GM21367 (cell line): ENCODE measurements around the gene USP9X.
A peak's percentile ranks its signal among the peaks of the same experiment; 100 is the strongest.
"Not testable (repeated sequence)": the region's sequence is repeated elsewhere in the genome, so short reads cannot be mapped to it uniquely, and the experiment has no call there.

Experiments used
- ATAC-seq: cut with Tn5 transposase; IDR thresholded peaks from one replicate; pipeline ENCODE4 v1.9.1; 2021; ENCODE audit not compliant: unreplicated experiment

The USP9X gene

DNA sequence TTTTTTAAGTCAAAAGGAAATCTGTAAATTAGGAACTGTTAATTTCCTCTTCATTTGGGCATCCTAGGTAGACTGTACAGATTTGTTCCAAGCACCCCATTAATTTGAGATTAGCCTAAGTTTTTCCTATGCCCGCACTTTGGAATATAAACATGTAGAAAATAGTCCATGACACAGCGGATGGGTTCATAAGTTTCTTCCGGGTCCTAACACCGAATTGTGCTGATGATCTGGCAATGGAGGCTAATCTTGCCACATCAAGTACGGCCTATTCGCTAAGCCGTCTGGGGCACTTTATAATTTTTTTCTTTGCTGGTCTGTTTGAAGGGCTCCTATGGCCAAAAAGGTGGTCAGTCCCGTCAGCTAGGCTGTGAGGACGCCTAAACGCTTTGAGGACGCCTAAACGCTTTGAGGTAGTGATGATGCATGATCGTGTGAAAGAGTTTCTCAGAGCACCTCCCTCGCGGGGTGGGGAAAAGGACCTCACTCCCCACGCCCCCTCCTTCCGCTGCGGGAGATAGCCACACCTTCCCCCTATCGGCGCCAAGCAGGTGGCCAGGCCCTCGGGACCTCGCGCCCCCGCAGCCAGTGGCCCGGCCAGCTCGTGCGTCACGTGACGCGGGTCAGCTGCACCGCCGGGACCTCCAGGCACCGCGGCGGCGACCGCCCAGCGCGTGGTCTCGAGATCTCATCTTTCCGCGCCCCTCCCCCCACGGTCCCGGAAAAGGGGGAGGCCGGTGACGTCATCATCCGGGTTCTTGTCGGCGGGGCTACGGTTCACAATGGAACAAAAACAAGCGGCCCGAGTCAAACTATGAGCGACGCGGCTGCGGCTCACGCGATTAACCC lies 977 bp upstream of the USP9X start:
- peak; percentile 57 for ATAC-seq

DNA sequence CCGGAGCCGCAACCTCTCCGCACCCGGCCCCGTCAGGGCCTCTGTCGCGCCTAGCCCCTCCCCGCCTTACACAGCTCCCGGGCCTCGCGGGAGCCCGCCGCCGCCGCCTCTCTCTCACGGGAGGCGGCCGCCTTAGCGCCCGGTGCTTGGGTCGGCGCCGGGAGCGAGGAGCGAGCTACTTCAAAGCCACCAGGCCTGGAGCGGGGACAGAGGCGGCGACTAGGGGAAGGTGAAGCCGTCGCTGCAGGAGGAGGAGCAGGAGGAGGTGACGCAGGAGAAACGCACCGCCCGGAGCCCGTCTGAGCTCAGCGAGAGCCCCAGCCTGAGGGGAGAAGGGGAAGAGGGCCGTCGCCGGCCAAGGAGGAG lies 250 bp downstream of the USP9X start:
- ATAC-seq = peak; percentile 20

DNA sequence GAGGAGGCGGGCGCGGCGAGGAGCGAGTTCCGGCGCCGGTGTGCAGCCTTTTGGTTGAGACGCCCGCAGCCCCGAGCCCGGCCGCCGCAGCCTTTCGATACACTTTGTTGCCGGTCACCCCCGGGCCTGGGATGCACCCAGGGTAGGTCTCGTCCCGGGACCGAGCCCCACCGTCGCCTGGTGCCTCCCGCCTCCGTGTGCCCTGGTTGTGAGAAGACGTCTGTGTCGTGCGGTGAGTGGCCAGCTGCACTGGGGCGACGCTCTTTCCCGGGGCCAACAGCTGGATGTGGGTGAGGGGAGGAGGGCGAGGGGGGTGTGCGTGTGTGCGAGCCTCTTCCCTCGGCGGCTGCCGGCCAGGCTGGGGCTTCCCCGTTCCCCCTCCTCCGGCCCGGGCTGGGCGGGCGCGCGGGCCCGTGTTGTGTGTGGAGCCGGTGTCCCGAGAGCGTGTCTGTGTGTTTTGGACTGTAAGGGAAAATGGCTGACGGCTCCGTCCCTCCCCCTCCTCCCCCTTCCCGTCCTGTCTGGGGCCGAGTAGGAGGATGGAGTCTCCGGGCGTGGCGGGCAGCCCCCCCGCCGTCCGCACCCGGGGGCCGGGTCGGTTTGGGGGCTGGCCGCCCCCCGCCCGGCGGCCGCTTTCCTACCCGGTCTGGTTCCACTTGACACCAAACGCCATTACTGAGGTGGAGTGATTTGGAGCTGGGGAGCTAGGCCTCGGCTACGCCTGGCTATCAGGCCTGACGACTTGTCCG lies 807 bp downstream of the USP9X start:
- no peak for ATAC-seq

DNA sequence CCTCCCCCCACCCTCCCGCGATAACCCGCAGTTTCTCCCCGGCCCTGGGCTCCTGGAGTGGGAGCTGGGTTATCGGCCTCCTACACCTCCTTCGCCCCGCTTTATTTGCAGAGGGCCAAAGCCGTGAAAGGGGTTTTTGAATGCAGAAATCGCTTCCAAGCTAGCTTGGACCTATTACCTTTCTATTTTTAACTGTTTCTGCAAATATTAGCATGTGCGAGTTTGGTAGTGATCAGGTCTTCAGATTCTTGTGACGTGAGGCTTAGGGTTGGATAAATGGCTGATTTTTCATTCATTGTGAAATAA lies 1.3 kb downstream of the USP9X start:
- ATAC-seq = no peak

DNA sequence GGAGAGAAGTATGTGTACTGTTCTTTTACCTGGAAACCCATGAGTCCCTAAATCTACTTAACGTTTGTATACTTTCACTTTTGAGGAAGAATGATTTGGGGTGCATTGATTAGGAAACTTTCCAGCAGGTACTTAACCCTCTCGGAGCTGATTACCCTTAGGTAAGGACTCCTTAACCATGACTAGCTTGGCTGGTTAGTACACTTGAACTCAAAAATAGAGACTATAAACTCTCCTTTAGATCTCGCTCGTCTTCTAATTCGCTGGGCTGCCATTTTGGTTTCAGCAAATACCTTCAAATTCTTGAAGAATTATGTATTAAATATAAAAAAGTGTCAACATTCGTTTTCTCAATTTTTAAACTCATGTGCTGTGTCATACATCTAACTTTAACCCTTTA lies 2.0 kb downstream of the USP9X start:
- no peak for ATAC-seq

DNA sequence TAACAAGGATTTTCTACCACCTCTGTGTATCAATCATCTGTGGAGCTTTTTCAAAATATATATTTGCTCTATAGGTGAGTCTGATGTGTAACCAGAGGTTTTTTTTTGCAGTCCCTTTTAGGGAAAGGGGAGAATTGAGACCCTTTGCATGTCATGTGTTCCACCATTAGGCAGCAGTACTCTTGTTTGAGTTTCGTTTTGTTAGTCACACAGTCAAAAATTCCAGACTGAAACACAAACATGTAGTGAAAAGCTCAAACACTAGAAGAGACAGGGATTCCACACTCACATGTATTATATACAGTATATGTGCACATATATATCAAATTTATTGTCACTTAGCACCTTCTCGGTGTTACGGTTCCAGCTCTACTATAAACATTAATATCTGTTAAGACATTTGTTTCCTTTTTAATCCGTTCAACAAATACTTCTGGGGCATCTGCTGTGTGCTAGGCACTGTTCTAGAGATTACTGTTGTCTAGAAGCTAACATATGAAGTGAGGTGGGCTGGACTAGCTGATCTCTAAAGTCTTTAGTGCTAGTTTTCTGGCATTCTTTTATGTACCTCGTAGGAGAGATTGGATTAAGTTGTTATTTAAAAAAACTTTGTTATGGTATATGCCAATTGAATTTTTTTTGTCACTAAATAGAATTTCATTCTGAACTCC lies 5.5 kb downstream of the USP9X start:
- ATAC-seq = no peak

DNA sequence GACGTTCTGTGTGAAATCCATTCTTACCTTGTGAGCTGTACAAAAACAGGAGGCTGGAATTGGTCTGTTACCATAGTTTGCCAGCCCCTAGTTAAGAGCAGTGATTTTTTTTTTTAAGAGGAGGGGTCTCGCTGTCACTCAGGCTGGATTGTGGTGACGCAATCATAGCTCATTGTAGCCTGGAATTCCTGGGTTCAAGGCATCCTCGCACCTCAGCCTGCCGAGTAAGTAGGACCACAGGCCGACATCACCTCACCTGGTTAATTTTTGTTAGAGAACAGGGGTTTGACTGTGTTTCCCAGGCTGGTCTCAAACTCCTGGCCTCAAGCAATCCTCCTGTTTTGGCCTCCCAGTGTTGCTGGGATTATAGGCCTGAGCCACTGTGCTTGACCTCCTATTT lies 7.5 kb downstream of the USP9X start:
- ATAC-seq = no peak

DNA sequence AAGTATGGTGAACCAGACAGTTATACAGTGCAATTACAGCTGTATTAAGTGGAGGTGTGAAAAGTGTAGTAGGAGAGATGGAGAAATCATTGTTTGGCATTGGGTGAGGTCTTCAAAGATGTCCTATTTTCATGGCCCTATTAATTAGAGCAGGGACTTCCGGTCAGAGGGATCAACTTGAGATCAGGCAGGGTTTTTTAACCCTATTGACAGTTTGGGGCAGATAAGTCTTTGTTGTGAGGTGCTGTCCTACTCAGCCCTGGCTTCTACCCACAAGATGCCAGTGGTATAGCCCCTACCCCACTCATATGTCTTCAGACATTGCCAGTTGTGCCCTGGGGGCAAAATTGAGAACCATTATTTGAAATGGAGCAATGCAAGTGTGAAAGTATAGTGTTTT lies 9.9 kb downstream of the USP9X start:
- ATAC-seq = no peak

DNA sequence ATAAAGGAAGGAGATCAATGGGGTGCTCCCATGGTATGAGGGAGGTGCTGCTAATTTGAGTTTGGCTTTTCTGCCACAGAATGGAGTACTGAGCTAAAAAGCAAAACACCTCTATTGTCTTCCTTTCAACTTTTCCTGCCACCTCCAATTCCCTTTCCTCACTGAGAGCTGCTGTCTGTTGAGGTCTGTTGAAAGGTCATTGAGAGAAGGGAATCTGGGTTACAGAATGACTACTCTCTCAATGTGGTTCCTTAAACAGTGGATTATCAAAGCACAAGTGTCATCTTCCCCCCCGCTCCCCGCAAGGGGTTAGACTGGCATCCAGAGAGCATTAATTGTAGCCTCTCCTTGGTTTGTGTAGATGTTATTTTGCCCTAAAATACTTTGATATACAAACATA lies 10.7 kb downstream of the USP9X start:
- ATAC-seq = no peak

DNA sequence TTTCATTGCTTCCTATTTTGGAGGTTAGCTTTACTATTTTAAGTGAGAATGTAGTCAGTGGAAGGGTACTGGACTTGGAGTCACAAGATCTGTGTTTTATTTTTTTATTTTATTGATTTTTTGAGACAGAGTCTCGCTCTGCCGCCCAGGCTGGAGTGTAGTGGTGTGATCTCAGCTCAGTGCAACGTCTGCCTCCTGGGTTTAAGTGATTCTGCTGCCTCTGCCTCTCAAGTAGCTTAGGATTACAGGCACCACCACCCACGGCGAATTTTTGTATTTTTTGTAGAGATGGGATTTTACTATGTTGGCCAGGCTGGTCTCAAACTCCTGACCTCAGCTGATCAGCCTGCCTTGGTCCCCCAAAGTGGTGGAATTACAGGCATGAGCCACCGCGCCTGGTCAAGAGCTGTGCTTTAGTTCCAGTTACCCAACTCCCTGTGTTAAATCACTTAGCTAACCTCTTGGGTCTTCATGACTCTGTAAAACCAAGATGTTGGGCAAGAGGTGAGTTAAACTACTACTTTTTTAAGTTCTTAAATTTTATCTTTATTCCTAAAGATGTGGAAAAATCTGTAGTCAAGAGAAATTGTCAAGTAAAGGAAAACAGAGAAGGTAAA lies 11.2 kb downstream of the USP9X start:
- ATAC-seq = no peak

DNA sequence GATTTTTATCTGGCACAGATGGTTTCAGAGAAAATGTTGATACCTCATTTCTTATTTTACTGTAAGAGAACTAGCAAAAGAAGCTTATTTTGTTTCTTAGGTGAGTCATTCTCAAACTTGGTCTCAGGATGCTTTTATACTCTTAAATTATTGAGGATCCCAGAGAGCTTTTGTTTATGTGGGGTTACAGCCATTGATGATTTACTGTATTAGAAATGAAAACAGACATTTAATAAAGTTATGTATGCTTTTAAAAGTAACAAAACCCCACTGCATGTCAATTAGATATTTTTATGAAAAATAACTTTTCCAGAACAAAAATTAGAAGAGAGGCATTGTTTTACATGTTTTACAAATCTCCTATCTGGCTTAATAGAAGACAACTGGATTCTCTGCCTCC lies 12.1 kb downstream of the USP9X start:
- no peak for ATAC-seq

DNA sequence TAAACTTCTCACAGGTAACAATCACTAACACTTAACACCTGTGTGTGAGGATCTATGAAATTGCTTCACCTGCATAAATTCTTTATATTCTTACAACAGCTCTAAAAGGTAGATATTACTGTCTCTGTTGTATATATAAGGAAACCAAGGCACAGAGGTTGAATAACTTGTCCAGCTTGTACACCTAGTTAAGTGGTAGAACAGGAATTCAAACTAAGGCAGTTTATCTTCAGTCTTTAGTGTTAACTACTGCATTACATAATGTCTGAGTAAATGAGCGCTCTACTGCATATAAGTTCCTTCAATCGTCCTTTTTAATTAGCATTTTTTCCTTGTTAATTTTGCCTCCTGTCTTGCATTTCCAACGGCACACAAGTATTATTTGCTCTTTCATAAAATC lies 15.0 kb downstream of the USP9X start:
- ATAC-seq = no peak

DNA sequence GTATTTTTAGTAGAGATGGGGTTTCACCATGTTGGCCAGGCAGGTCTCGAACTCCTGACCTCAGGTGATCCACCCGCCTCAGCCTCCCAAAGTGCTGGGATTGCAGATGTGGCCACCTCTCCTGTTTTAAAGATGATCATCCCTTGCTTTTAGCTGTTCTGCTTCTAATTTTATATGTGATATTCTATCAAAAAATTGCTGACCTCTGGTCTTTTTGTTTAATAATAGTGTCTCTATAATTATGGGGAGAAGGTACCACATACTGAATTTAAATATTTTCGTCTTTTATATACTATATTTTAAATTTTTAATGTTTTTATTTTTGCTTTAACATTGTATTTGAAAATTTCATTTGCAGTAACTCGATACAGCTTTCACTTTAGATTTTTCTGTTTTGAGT lies 15.6 kb downstream of the USP9X start:
- no peak for ATAC-seq

DNA sequence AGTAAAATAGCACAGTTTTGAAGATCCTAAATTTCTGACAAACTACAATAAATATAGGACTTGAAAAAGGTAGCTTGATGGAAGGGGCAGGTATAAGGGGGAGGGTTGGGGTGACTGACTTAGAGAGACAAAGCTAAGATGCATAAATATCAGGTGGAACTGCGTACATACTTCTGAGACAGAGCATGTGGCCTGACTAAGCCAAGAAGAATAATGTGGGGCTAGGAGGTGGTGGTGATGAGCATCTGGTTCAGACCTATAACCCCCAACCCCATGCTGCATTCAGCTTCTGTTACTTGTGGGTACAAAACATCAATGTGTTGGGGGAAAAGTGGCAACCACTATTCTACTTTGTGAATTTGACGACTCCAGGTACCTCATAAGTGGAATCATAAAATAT lies 19.8 kb downstream of the USP9X start:
- ATAC-seq = no peak

DNA sequence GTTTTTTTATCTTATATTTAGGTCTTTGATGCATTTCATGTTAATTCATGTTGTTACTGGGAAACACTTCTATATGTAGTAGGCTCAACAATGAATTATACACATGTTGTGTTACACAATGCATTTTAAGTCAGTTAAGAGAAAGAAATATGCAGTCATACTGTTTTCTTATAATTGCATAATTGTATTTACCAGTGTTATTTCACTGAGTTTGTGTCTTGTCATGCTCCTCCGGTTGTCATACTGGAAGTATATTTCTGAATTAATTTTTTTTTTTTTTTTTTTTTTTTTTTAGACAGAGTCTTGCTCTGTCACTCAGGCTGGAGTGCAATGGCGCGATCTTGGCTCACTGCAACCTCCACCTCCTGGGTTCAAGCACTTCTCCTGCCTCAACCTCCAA lies 21.0 kb downstream of the USP9X start:
- not testable (repeated sequence) for ATAC-seq

DNA sequence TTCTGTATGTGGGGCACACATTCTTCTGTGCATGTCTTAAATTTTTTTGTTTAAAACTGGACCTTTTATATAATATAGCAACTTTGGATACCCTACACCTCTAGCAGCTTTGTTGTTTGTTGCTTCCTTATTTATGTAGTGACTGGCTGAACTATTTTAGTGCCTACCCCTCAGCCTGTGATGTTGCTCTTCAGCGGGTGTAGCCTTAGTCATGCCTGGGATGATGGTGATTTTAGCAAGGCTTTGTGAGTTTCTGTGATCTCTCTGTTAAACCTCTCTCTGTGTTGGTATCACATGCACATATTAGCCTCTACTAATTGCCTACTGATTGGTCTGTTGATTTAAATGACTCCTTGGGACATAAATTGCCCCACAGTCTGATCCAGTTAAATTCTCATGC lies 22.8 kb downstream of the USP9X start:
- ATAC-seq = no peak

DNA sequence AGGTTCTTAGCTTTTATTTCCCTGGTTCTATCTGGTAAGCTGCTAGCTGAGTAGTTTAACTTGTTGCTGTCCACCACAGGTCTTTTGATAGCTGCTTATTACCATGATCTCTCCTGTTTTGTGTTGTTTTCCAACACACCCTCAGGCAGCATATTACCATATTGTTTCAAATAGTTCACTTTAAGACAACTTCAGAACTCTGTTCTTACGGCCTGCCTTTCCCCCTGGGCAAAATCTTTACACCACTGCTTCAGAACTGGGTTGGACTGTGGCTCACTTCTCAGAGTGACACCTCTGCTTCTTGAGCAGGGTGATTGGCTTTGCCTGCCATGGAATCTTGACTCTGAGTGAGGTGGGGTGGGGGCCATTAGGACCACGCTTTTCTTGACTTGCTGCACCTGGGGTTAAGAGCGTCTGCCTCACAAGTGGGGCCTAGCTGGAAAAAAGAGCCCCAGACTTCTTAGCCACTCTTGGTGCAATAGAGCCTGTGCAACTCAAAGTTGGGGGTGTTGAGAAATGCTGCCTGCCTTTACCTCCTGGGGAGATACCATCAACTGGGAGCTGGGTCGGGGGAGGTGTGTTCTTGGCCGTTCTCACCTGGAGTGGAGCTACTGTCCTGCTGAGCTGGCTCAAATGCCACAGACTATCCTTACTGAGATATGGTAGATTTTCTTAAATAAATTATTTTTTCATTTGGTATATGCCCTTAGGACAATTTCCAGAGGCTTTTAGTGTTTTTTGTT lies 23.4 kb downstream of the USP9X start:
- no peak for ATAC-seq

DNA sequence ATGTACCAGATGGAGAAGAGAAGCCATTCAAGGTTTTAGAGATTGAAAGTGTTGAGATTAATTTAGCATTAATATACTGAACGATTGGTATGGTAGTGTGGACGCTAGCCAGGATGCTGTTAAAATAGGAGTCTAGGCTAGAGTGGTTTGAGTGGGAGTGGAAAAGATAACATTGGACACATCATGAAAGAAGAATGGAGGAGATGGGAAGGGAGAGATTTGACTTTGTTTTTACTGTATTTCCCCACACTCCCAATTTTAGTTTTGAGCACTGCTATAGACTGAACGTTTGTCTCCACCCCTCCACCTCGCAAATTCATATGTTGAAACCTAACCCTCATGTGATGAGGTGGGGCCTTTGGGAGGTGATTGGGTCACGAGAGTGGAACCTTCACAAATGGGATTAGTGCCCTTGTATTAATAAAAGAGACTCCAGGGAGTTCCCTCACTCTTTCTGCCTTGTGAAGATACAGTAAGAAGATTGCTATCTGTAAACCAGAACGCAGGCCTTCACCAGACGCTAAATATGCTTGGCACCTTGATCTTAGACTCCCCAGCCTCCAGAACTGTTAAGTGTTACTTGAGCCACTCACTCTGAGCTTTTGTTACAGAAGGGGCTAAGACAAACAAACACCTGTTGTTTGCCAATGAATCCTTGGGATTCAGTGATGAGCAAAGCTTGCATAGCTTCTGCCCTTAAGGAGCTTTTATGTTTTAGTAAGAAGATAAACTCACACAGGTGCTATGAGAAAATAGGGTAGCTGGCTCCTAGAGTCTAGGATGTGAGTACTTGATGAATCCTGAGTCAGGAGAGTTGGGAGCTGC lies 25.8 kb downstream of the USP9X start:
- ATAC-seq = no peak

DNA sequence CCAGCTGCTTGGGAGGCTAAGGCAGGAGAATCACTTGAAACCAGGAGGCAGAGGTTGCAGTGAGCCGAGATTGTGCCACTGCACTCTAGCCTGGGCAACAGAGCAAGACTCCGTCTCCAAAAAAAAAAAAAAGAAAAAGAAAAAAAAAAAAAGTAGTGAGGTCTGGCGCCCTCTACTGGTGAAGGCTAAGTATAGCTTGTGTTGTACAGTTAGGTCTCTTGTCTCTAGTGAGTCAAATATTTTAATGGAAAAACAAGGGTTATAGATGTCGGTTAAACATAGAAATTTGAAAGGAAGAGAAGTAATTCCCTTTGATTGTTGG lies 29.8 kb downstream of the USP9X start:
- not testable (repeated sequence) for ATAC-seq

DNA sequence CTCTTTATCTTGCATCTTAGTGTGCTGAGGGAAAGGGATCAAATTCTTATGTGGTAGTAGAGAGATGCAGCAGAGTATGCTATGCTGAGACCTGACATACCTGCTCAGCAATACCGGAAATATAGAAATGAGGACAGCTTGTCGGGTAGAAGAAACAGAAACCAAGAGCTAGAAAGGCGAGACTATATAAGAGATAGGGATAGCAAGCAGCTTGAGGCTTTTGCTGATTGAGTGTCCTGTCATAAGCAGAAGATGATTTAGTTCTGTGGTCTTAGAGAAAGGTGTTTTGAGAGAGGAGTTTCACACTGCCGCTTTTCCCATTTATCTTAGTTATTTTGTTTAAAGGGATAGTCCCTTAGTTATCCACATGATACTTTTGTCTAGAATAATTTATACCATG lies 31.7 kb downstream of the USP9X start:
- peak; percentile 72 for ATAC-seq
